Stimulated activated CD8-positive, alpha-beta memory T cell treated with anti-CD3 and anti-CD28 coated beads, Interleukin-15, amount 100 ng/mL, for 1 hour (primary cell): ENCODE data around the gene RAET1G.
"Not testable (repeated sequence)": the region's sequence is repeated elsewhere in the genome, so short reads cannot be mapped to it uniquely, and the experiment has no call there.

Experiments
- DNase-seq: peaks from one replicate; pipeline ENCODE4 v3.0.0-alpha.2; 2020; ENCODE audit warnings: low read depth

The RAET1G gene

DNA sequence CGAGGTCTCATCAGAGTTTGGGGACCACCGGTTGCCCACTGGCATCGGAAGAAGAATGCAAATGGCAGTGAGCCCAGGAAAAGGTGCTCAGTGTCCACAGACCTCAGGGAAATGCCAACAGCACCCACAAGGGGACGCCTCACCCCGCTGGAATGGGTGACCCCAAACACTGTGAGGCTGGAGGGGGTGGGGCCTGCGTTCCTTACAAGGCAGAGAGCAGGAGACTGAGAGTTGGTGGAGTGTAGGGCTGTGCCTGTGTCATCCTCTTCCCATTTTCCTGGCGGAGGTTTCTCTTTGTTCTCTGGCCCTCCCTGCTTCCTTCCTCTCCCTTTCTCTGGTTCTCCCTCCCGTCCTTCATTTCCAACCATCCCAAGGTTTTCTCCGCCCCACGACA lies 31.0 kb upstream of the RAET1G start:
- DNase-seq, result not testable (repeated sequence)

DNA sequence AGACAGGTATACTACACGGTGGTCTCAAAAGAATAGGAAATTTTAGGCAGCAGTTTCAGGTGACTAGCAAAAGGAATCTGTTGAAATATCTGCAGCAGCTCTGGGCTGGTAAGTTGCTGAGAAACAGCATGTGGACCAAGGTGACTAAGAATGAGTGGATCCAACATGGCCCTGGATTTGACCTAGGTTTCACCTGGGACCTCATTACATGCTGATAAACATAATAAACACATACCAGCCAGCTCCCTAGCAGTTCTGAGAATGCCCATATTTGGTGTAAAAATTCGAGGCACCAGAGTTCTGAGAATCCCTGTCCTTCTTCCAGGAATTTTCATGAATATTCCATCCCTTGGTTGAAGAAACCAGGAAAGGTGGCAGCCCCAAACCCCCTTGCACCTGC lies 30.5 kb upstream of the RAET1G start:
- not testable (repeated sequence) for DNase-seq

- DNase-seq, result no peak
Observed at GRCh38 chr6:149951626-149952025, 28.7 kb upstream of the RAET1G start.

- DNase-seq, result no peak
Observed at GRCh38 chr6:149951096-149951495, 28.2 kb upstream of the RAET1G start.

DNA sequence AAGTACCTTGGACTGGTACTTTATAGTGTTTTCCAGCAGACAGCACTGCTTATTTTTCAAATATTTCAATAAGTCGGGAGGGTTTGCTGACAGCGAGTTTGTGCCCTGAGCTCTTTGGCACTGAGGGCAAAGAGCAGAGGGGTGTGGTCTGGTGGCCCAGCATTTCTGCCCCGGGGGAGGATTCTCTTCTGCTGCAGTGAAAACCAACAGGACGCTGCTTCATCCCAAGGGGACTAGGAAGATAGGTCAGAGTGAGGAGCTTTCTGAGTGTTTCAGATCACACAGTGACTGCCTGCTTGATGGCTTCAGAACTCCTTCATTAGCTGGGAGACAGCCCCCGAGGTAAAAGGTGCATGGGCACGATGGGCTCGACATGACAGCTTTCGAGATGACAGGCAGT lies 27.5 kb upstream of the RAET1G start:
- no peak for DNase-seq

GRCh38 chr6:149948616-149949015 lies 25.7 kb upstream of the RAET1G start:
- DNase-seq, result no peak

- DNase-seq, result no peak
Observed at GRCh38 chr6:149948011-149948410, 25.1 kb upstream of the RAET1G start.

GRCh38 chr6:149947533-149947932 lies 24.6 kb upstream of the RAET1G start:
- DNase-seq, result not testable (repeated sequence)

DNA sequence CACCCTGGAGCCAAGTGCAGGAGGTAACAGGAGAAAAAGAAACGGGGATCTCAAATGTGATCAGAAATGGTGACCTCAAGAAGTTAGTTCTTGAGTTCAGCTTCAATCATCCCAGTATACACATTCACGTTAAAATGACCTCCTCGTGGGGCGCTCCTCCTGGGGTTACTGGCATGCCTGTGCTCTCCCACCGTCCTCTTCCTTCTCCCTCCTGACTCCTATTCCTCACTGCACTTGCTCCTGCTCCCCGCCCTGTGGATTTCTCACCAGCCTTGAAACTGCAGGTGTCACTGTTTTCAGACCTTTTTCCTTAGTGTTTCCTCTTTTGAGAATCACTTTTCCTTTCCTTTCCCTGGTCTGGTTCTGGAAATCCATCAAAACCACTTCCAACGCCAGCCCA lies 23.7 kb upstream of the RAET1G start:
- DNase-seq, result not testable (repeated sequence)

- DNase-seq, result not testable (repeated sequence)
Observed at GRCh38 chr6:149945276-149945675, 22.4 kb upstream of the RAET1G start.

GRCh38 chr6:149943321-149943720 lies 20.4 kb upstream of the RAET1G start:
- DNase-seq, result not testable (repeated sequence)

GRCh38 chr6:149942461-149942829 lies 19.5 kb upstream of the RAET1G start:
- no peak for DNase-seq

- peak; percentile 80 for DNase-seq
Observed at GRCh38 chr6:149941583-149942460, 18.9 kb upstream of the RAET1G start, which contains the start of gene ULBP2. TSS of gene ULBP2 (plus strand) at chr6:149942014. CDS start at chr6:149942073, 59 bp downstream.

DNA sequence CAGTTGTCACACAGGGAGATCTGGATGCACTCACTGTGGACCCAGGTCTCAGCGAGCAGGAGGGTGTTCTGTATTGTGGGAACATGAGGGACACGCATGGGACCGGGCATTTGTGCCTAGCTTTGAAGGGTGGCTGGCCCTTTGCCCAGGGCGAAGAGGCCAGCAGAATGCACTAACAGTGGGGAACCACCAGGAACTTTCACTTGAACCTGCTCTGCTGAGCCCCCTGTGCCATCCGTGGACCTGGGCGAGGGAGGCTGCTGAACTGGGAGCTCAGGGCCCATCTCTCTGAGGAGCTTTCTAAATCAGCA lies 17.7 kb upstream of the RAET1G start:
- no peak for DNase-seq

DNA sequence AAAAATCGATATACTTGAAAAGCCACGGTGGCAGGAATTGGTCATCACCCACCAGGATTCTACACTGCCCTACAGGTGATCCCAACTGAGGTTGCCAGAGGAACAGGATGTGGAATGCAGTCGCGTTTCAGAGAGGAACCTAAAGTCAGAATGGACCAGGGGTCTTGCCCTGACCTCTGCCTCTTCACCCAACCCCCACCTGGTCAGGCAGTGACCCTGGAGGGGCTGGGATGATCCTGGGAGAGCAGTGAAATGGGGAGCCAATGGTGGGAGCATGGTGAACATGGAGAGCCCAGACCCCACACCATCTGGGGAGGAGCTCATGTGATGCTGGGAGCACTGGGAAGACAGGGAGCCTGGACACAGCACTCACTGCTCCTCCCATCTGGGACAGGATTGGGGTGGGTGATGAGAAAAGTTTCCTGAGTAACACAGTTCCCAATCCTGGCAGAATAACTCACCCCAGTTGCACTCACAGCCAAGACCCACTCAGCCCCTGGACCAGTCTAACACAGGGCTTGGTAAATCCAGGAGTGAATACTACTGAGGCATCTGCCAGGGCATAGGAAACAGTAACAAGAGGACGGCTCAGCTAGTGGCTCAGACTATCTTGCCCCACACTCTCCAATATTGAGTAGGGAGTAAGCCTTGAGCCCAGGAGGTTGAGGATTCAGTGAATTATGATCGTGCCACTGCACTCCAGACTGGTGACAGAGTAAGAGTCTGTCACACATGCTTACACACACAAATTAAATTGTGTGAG lies 17.2 kb upstream of the RAET1G start:
- DNase-seq, result no peak

DNA sequence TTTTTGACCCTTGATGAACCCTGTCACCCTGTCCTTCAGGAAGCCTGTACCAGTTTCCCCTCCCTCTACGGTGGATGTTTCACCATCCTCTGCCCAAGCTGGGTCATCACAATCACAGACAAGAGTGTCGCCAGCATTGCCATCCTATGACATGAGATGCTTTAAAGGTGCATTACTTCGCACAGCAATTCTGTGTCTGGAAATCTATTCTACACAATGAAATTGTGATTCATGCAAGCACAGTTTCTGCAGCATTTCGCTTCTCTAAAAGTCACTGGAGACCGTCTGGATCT lies 16.4 kb upstream of the RAET1G start:
- no peak for DNase-seq

- no peak for DNase-seq
Observed at GRCh38 chr6:149938571-149939355, 15.8 kb upstream of the RAET1G start.

GRCh38 chr6:149938013-149938570 lies 15.2 kb upstream of the RAET1G start:
- DNase-seq, result not testable (repeated sequence)

GRCh38 chr6:149936743-149937142 lies 13.8 kb upstream of the RAET1G start:
- DNase-seq, result no peak

DNA sequence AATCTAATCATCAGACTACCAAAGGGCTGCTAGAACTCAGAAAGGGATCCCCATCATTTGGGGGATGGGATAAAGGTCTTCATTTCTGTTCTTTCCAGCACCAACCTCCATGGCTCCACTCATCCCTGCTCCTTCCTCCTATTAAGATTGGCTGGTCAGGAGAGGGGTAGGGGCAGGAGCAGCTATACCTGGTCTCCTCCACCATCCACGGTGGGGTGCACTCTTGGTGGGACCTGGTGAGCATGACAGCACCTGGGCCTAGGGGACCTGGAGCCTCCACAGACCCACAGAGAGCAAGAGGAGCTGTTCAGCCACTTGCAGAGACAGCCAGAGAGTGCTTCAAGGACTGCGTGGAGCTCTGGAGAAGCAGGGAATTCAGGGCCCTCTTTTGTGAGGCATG lies 12.7 kb upstream of the RAET1G start:
- DNase-seq, result no peak

- no peak for DNase-seq
Observed at GRCh38 chr6:149935246-149935645, 12.3 kb upstream of the RAET1G start.
